NB4 (cell line): ENCODE results near the gene SOX9.

ENCODE experiments used
- MYC ChIP-seq: IDR thresholded peaks from 2 replicates; pipeline ENCODE4 v1.6.1; 2011; ENCODE audit warnings: low read depth, low read length
- POLR2A ChIP-seq: IDR thresholded peaks from 2 replicates; pipeline ENCODE4 v1.6.1; 2011; ENCODE audit warnings: mild to moderate bottlenecking; ENCODE audit not compliant: insufficient read length; ENCODE audit errors: extremely low read depth
- TF ChIP-seq, protein P1 (sequence below): IDR thresholded peaks from one replicate; pipeline ENCODE4 v1.5.1; 2012; ENCODE audit warnings: low read depth, low read length
- TF ChIP-seq, protein P2 (sequence below): IDR thresholded peaks from 2 replicates; pipeline ENCODE4 v1.6.1; 2011; ENCODE audit warnings: low read depth, low read length

DNA sequence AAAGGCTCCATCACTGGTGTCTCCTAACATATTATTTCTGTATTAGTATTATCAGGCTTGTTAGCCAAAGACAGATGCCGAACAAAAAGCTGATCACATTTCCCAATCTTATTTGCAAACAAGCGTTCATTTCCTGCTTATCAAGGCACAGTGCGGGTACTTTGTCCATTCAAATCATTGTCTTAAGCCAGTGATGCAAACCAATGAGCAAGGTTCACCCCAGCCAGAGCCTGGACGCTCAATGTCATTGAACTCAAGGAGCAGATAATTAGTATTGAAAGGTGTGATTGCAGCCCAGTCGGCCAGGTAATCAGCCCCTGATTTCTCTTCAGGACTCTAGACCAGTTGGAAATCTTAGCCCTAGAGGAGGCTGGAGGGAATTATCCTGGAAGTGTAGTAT lies 20.4 kb upstream of the SOX9 start:
- no peak for TF ChIP-seq POLR2A
- TF ChIP-seq, protein P1, sequence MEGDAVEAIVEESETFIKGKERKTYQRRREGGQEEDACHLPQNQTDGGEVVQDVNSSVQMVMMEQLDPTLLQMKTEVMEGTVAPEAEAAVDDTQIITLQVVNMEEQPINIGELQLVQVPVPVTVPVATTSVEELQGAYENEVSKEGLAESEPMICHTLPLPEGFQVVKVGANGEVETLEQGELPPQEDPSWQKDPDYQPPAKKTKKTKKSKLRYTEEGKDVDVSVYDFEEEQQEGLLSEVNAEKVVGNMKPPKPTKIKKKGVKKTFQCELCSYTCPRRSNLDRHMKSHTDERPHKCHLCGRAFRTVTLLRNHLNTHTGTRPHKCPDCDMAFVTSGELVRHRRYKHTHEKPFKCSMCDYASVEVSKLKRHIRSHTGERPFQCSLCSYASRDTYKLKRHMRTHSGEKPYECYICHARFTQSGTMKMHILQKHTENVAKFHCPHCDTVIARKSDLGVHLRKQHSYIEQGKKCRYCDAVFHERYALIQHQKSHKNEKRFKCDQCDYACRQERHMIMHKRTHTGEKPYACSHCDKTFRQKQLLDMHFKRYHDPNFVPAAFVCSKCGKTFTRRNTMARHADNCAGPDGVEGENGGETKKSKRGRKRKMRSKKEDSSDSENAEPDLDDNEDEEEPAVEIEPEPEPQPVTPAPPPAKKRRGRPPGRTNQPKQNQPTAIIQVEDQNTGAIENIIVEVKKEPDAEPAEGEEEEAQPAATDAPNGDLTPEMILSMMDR = no peak
- no peak for TF ChIP-seq MYC
- TF ChIP-seq, protein P2, sequence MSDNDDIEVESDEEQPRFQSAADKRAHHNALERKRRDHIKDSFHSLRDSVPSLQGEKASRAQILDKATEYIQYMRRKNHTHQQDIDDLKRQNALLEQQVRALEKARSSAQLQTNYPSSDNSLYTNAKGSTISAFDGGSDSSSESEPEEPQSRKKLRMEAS = no peak
